ENCODE measurements around the gene NDUFS1.
"Not testable (repeated sequence)": the region's sequence is repeated elsewhere in the genome, so short reads cannot be mapped to it uniquely, and the experiment has no call there.

- TF ChIP-seq TCF4 (CRISPR knock-in tag; IDR thresholded peaks at IDR 0.05; ENCODE audit: borderline replicate concordance); ZFP3 (CRISPR knock-in tag; IDR thresholded peaks at IDR 0.05); SNAI2 (CRISPR knock-in tag; IDR thresholded peaks at IDR 0.05); CSRNP3 (CRISPR knock-in tag; IDR thresholded peaks at IDR 0.05); ISL1 (CRISPR knock-in tag; IDR thresholded peaks at IDR 0.05); TOX (CRISPR knock-in tag; IDR thresholded peaks at IDR 0.05; ENCODE audit: borderline replicate concordance); ZNF565 (CRISPR knock-in tag; conservative IDR thresholded peaks at IDR 0.05; ENCODE audit: low read depth); CREB5 (CRISPR knock-in tag; IDR thresholded peaks at IDR 0.05; ENCODE audit: low read depth); ZFP30 (CRISPR knock-in tag; IDR thresholded peaks at IDR 0.05); OSR1 (CRISPR knock-in tag; IDR thresholded peaks at IDR 0.05); ZC3H10 (CRISPR knock-in tag; IDR thresholded peaks at IDR 0.05); TSHZ2 (CRISPR knock-in tag; IDR thresholded peaks at IDR 0.05); POU6F1 (CRISPR knock-in tag; IDR thresholded peaks at IDR 0.05; ENCODE audit: borderline replicate concordance, low read depth): not testable (repeated sequence)
Measured at GRCh38 chr2:206168230-206168629, 9.0 kb upstream of the NDUFS1 start.
